ENCODE results near the gene SCAF4. TPM values are rescaled to one million over a fixed set of nuclear protein-coding genes. Genes with fewer than 3 reads are reported as not detected.
"Not testable (repeated sequence)": the region's sequence is repeated elsewhere in the genome, so short reads cannot be mapped to it uniquely, and the experiment has no call there.

SCAF4 gene
- total RNA-seq, 1 donor from 2014 or later = 28.8 TPM

DNA sequence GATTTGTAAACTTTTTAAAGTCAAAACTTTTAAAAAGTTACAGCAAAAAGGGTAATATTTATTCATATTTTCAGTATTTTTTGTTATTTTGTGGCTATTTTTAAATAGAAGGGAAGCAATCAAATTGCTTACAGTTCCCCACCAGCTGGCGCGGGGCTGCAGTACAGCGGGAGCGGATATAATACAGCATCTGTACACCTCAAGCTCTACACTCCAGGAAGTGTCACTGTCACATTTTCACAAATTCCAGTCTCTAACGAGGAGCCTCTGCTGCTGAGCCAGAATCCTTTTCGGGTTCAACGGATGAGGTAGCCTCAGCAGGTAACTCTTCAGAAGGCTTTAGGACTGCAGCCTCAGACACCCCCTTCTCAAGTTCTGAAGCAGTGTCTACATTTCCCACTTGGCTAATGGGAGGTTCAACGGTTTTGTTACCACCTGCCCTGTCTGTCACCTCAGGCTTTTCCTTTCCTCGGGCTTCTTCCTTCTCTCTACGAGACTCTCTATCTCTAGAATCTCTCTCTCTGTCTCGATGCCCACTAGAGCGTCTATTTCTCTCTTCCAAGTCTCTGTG is 60.7 kb downstream of the SCAF4 start:
- no peak for DNase-seq (ENCODE audit: low spot score)

DNA sequence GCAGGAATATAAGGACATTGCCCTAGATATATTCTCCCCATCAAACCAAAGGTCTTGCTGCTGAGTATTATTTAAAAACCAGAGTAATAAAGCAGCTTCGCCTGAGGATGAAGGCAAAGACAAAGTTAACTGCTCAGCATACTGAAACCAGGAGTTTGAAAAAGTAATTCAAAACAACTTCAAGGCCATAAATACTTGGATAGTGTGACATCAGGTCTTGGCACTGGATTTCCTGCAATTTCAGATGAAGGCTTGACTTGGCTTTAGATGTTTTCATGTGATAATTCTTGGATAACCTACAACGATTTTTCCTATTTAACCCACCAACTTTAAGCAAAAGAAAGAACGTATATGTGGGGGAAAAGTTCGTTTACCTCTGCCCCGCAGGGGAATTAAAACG is 61.8 kb downstream of the SCAF4 start:
- DNase-seq (ENCODE audit: low spot score) = no peak

DNA sequence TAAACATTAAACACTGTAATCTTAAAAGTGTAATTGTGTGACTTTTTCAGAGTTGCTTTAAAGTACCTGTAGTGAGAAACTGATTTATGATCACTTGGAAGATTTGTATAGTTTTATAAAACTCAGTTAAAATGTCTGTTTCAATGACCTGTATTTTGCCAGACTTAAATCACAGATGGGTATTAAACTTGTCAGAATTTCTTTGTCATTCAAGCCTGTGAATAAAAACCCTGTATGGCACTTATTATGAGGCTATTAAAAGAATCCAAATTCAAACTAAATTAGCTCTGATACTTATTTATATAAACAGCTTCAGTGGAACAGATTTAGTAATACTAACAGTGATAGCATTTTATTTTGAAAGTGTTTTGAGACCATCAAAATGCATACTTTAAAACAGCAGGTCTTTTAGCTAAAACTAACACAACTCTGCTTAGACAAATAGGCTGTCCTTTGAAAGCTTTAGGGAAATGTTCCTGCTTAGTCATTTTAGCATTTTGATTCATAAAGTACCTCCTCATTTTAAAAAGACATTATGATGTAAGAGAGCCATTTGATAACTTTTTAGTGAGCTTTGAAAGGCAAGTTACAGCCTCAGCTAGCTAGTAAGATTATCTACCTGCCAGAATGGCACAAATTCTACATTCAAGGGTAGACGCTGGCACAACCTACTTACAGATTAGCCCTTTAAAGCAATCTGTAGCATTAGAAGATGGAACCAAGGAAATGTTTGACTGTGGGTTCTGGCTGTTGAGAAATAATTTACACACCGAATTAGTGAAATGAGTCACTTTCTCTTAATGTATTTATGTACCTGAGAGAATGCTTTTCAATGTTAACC is 63.0 kb downstream of the SCAF4 start:
- no peak for DNase-seq (ENCODE audit: low spot score)

DNA sequence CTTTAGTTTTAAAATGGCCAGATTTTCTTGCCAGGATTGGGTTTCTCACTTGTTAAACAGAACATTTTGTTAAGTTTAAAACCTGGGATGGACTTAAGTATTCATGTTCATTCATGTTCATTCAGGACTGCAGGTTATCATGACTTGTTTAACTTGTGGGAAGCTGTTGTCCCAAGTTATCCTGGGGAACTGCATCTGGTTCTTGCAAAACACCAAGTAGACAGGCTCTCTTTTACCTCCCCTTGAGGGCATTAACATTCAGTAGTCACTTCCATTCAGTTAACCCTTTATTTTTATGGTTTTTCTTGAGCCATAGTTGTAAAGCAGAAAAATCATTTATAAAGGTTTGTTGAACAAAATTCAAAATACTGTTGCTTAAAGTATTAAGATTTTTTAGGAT is 64.3 kb downstream of the SCAF4 start:
- DNase-seq (ENCODE audit: low spot score) = no peak

- DNase-seq (ENCODE audit: low spot score) = no peak
These were observed 64.8 kb downstream of the SCAF4 start for GRCh38 chr21:31667132-31667531.

GRCh38 chr21:31666445-31667010 is 65.4 kb downstream of the SCAF4 start:
- no peak for DNase-seq (ENCODE audit: low spot score)

DNA sequence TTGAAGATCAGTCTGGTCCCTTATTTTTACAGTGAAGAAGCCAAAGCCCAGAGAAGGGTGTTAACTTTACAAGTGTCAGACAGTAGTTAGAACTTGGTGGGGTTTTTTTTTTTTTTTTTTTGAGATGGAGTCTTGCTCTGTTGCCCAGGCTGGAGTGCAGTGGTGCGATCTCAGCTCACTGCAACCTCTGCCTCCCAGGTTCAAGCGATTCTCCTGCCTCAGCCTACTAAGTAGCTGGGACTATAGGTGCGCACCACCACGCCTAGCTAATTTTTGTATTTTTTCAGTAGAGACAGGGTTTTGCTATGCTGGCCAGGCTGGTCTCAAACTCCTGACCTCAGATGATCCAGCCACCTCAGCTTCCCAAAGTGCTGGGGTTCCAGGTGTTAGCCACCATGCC is 66.0 kb downstream of the SCAF4 start:
- DNase-seq (ENCODE audit: low spot score) = not testable (repeated sequence)

GRCh38 chr21:31665397-31665796 is 66.5 kb downstream of the SCAF4 start:
- no peak for DNase-seq (ENCODE audit: low spot score)

GRCh38 chr21:31663584-31664249 is 68.2 kb downstream of the SCAF4 start:
- no peak for DNase-seq (ENCODE audit: low spot score)

GRCh38 chr21:31660591-31660990 is 71.3 kb downstream of the SCAF4 start:
- no peak for DNase-seq (ENCODE audit: low spot score)

DNA sequence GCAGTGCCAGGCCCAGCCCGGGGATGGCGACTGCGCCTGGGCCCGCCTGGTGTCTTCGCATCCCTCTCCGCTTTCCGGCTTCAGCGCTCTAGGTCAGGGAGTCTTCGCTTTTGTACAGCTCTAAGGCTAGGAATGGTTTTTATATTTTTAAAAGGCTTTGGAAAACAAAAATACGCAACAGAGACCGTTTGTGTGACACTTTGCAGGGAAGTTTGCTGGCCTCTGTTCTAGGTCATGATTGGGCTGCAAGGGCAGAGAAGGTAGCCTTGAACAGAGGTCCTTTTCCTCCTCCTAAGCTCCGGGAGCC is 71.7 kb downstream of the SCAF4 start:
- DNase-seq (ENCODE audit: low spot score) = no peak

DNA sequence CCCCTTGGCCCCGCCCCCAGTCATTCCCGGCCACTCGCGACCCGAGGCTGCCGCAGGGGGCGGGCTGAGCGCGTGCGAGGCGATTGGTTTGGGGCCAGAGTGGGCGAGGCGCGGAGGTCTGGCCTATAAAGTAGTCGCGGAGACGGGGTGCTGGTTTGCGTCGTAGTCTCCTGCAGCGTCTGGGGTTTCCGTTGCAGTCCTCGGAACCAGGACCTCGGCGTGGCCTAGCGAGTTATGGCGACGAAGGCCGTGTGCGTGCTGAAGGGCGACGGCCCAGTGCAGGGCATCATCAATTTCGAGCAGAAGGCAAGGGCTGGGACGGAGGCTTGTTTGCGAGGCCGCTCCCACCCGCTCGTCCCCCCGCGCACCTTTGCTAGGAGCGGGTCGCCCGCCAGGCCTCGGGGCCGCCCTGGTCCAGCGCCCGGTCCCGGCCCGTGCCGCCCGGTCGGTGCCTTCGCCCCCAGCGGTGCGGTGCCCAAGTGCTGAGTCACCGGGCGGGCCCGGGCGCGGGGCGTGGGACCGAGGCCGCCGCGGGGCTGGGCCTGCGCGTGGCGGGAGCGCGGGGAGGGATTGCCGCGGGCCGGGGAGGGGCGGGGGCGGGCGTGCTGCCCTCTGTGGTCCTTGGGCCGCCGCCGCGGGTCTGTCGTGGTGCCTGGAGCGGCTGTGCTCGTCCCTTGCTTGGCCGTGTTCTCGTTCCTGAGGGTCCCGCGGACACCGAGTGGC is 72.2 kb downstream of the SCAF4 start, which contains the start of gene SOD1:
Gene SOD1 (plus strand): TSS at position 158 of the 723 bp plus-strand sequence. CDS start 77 bp downstream, at position 235.
- peak; percentile 96 for DNase-seq (ENCODE audit: low spot score)

DNA sequence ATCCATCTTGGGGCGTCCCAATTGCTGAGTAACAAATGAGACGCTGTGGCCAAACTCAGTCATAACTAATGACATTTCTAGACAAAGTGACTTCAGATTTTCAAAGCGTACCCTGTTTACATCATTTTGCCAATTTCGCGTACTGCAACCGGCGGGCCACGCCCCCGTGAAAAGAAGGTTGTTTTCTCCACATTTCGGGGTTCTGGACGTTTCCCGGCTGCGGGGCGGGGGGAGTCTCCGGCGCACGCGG is 72.7 kb downstream of the SCAF4 start:
- no peak for DNase-seq (ENCODE audit: low spot score)

- DNase-seq (ENCODE audit: low spot score) = peak; percentile 65
These were observed 73.9 kb downstream of the SCAF4 start for GRCh38 chr21:31658053-31658452.

DNA sequence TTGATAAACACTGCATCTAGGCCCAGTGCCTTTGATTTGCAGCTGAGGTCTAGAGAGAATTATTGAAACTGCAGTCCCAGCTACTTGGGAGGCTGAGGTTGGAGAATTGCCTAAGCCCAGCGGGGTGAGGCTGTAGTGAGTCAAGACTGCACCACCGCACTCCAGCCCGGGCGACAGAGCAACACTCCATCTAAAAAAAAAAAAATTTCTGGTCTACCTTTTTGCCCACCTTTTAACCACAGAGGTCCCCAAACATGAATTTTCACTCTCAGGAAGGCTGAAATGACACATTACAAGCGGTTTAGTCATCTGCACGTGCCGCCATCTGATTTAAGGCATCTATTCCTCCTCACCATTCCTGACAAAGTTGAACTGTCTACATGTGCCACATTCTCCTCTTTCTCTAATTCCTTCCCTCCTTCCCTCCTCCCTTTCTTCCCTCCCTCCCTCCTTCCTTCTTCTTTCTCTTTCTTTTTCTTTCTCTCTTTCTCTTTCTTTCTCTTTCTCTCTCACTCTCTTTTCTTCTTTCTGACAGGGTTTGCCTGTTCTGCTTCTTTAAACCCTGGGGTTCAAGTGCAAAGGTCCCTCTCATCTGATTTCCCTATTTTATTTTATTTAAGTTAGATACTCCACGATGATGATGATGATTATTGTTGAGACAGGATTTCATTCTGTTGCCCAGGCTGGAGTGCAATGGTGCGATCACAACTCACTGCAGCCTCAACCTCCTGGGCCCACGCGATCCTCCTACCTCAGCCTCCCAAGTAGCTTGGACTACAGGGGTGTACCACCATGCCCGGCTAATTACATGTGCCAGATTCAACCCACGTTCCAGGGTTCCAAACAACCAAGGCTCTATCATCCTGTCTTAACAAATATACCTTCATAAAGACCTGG is 75.5 kb downstream of the SCAF4 start:
- no peak for DNase-seq (ENCODE audit: low spot score)

GRCh38 chr21:31654821-31655580 is 76.9 kb downstream of the SCAF4 start:
- not testable (repeated sequence) for DNase-seq (ENCODE audit: low spot score)

DNA sequence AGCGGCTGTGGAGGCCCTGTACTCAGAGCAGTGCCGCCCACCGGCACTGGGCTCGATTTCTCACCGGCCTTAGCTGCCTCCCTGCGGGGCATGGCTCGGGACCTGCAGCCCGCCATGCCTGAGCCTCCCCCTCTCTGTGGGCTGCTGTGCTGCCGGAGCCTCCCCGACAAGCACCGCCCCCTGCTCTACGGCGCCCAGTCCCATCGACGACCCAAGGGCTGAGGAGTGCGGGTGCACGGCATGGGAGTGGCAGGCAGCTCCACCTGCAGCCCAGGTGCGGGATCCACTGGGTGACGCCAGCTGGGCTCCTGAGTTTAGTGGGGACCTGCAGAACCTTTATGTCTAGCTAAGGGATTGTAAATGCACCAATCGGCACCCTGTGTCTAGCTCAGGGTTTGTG is 77.6 kb downstream of the SCAF4 start:
- DNase-seq (ENCODE audit: low spot score) = no peak

GRCh38 chr21:31651491-31651890 is 80.4 kb downstream of the SCAF4 start:
- DNase-seq (ENCODE audit: low spot score) = not testable (repeated sequence)

DNA sequence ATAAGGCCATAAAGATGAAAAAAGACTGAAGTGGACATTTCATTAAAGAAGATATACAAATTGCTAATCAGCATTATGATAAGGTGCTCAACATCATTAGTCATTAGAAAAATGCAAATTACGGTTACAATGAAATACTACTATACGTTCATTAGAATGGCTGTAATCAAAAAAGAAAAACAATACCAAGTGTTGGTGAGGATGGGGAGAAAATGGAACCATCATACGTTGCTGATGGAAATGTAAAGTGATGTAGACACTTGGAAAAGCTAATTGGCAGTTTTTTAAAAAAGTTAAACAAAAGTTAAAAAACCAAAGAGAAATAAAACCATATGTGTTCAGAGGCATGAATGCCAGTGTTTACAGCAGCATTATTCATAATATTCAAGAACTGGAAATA is 81.0 kb downstream of the SCAF4 start:
- no peak for DNase-seq (ENCODE audit: low spot score)

- no peak for DNase-seq (ENCODE audit: low spot score)
These were observed 84.3 kb downstream of the SCAF4 start for GRCh38 chr21:31647650-31648049.

Measured in mucosa of gallbladder (tissue), 1 donor.